Measurements from ENCODE around the gene CSNK1A1.
"Not testable (repeated sequence)": the region's sequence is repeated elsewhere in the genome, so short reads cannot be mapped to it uniquely, and the experiment has no call there.

Gene CSNK1A1

GRCh38 chr5:149447373-149448367 lies 103.6 kb downstream of the CSNK1A1 start:
- H3K4me2 ChIP-seq (ENCODE audit: low read depth, low read length, poor library complexity, severe bottlenecking) = no peak overlapping the region
- no peaks in the 10 kb centered on the region for H3K9me3 ChIP-seq (ENCODE audit: insufficient read depth, low read depth, low read length)
- H3K36me3 ChIP-seq (ENCODE audit: insufficient read depth, low read length) = no peaks in the 10 kb centered on the region
- no peak overlapping the region for H3K9ac ChIP-seq (ENCODE audit: low read depth, low read length, poor library complexity, severe bottlenecking)
- H3K4me3 ChIP-seq (ENCODE audit: low read length, poor library complexity, severe bottlenecking) = no peak overlapping the region
- H3F3A ChIP-seq (ENCODE audit: low read depth) = no peaks in the 10 kb centered on the region
- H4K20me1 ChIP-seq (ENCODE audit: insufficient read depth, low read length, poor library complexity, severe bottlenecking) = no peaks in the 10 kb centered on the region
- no peaks in the 10 kb centered on the region for H3K79me2 ChIP-seq (ENCODE audit: insufficient read depth, low read length)
- H3K4me1 ChIP-seq (ENCODE audit: insufficient read depth, low read length, poor library complexity, severe bottlenecking) = peaks cover 10% of the 10 kb centered on the region
- TF ChIP-seq EZH2phosphoT487 (IDR thresholded peaks at IDR 0.05; ENCODE audit: borderline replicate concordance) = no peak
- TF ChIP-seq, protein P1, sequence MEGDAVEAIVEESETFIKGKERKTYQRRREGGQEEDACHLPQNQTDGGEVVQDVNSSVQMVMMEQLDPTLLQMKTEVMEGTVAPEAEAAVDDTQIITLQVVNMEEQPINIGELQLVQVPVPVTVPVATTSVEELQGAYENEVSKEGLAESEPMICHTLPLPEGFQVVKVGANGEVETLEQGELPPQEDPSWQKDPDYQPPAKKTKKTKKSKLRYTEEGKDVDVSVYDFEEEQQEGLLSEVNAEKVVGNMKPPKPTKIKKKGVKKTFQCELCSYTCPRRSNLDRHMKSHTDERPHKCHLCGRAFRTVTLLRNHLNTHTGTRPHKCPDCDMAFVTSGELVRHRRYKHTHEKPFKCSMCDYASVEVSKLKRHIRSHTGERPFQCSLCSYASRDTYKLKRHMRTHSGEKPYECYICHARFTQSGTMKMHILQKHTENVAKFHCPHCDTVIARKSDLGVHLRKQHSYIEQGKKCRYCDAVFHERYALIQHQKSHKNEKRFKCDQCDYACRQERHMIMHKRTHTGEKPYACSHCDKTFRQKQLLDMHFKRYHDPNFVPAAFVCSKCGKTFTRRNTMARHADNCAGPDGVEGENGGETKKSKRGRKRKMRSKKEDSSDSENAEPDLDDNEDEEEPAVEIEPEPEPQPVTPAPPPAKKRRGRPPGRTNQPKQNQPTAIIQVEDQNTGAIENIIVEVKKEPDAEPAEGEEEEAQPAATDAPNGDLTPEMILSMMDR (conservative IDR thresholded peaks at IDR 0.05; ENCODE audit: low read length) = no peak
- no peaks in the 10 kb centered on the region for H3K27me3 ChIP-seq (ENCODE audit: insufficient read depth, low read length, poor library complexity, severe bottlenecking)
- H3K9me2 ChIP-seq (replicated peaks; ENCODE audit: low read depth, low read length) = no peaks in the 10 kb centered on the region
- H2AFZ ChIP-seq (ENCODE audit: low read length) = peak overlapping the region; percentile 18; the same call in 1 of the 2 replicates

DNA sequence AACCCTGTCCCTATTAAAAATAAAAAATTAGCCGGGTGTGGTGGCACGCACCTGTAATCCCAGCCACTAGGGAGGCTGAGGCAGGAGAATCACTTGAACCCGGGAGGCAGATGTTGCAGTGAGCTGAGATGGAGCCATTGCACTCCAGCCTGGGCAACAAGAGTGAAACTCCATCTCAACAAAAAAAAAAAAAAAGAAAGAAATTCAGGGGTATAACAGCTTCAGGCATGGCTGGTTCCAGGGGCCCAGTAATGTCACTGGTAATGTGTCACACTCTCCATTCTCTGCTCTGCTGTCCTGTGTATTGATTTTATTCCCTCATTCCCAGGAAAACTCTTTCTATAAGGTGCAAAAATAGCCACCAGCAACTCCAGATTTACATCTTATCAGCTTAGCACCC lies 104.4 kb downstream of the CSNK1A1 start:
- H3F3A ChIP-seq (ENCODE audit: low read depth); H3K4me2 ChIP-seq (ENCODE audit: low read depth, low read length, poor library complexity, severe bottlenecking); H3K9ac ChIP-seq (ENCODE audit: low read depth, low read length, poor library complexity, severe bottlenecking); H3K36me3 ChIP-seq (ENCODE audit: insufficient read depth, low read length); H3K4me3 ChIP-seq (ENCODE audit: low read length, poor library complexity, severe bottlenecking); H3K79me2 ChIP-seq (ENCODE audit: insufficient read depth, low read length); H3K4me1 ChIP-seq (ENCODE audit: insufficient read depth, low read length, poor library complexity, severe bottlenecking); H2AFZ ChIP-seq (ENCODE audit: low read length); H4K20me1 ChIP-seq (ENCODE audit: insufficient read depth, low read length, poor library complexity, severe bottlenecking); H3K9me3 ChIP-seq (ENCODE audit: insufficient read depth, low read depth, low read length); H3K9me2 ChIP-seq (replicated peaks; ENCODE audit: low read depth, low read length); H3K27me3 ChIP-seq (ENCODE audit: insufficient read depth, low read length, poor library complexity, severe bottlenecking): not testable (repeated sequence)

DNA sequence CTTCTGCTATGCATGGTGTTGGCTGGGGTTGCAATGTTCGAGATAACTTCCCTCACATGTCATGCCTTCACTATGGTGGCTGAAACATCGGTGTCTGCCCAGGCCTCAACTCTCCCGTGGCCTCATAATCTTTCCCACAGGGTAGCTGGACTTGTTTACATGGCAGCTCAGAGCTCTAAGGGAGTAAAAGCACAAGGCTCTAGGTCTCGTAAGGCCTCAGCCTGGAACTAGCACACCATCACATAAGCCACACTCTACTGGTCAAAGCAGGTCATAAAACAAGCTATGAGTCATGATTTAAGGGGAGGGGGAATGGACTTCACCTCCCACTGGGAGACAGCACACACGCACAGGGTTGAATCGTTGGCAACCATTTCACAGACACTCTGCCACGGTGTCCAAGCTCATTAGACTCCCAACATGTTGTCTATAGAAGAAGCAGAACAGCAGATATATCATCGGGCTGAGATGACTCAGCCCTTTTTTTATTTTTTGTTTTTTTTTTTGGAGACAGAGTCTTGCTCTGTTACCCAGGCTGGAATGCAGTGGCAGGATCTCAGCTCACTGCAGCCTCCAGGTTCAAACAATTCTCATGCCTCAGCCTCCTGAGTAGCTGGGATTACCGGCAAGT lies 105.4 kb downstream of the CSNK1A1 start:
- Histone ChIP-seq H3K9me2 (replicated peaks; ENCODE audit: low read depth, low read length) (no peaks in the 10 kb centered on the region), H3K9ac (ENCODE audit: low read depth, low read length, poor library complexity, severe bottlenecking) (no peak overlapping the region), H3K4me3 (ENCODE audit: low read length, poor library complexity, severe bottlenecking) (no peak overlapping the region), H3F3A (ENCODE audit: low read depth) (no peaks in the 10 kb centered on the region), H3K9me3 (ENCODE audit: insufficient read depth, low read depth, low read length) (no peaks in the 10 kb centered on the region), H3K4me2 (ENCODE audit: low read depth, low read length, poor library complexity, severe bottlenecking) (peak overlapping the region; percentile 19), H4K20me1 (ENCODE audit: insufficient read depth, low read length, poor library complexity, severe bottlenecking) (no peaks in the 10 kb centered on the region), H2AFZ (ENCODE audit: low read length) (peak overlapping the region; percentile 69), H3K36me3 (ENCODE audit: insufficient read depth, low read length) (no peaks in the 10 kb centered on the region), H3K4me1 (ENCODE audit: insufficient read depth, low read length, poor library complexity, severe bottlenecking) (peaks cover 5% of the 10 kb centered on the region), H3K79me2 (ENCODE audit: insufficient read depth, low read length) (no peaks in the 10 kb centered on the region), H3K27me3 (ENCODE audit: insufficient read depth, low read length, poor library complexity, severe bottlenecking) (no peaks in the 10 kb centered on the region)
- no peak for TF ChIP-seq EZH2phosphoT487 (IDR thresholded peaks at IDR 0.05; ENCODE audit: borderline replicate concordance)
- TF ChIP-seq, protein P1 (conservative IDR thresholded peaks at IDR 0.05; ENCODE audit: low read length) = no peak

All from Loucy (cell line).